ENCODE data around the gene GEMIN5.

GRCh38 chr5:154849791-154850201 lies 88.2 kb downstream of the GEMIN5 start:
- TF ChIP-seq, protein P1, sequence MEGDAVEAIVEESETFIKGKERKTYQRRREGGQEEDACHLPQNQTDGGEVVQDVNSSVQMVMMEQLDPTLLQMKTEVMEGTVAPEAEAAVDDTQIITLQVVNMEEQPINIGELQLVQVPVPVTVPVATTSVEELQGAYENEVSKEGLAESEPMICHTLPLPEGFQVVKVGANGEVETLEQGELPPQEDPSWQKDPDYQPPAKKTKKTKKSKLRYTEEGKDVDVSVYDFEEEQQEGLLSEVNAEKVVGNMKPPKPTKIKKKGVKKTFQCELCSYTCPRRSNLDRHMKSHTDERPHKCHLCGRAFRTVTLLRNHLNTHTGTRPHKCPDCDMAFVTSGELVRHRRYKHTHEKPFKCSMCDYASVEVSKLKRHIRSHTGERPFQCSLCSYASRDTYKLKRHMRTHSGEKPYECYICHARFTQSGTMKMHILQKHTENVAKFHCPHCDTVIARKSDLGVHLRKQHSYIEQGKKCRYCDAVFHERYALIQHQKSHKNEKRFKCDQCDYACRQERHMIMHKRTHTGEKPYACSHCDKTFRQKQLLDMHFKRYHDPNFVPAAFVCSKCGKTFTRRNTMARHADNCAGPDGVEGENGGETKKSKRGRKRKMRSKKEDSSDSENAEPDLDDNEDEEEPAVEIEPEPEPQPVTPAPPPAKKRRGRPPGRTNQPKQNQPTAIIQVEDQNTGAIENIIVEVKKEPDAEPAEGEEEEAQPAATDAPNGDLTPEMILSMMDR (IDR thresholded peaks at IDR 0.05; ENCODE audit: low read depth, low read length, poor library complexity, severe bottlenecking), result no peak
- no peak for TF ChIP-seq EZH2phosphoT487 (IDR thresholded peaks at IDR 0.05; ENCODE audit: borderline replicate concordance, low read length)
